ENCODE results near the gene S100A10.

DNA sequence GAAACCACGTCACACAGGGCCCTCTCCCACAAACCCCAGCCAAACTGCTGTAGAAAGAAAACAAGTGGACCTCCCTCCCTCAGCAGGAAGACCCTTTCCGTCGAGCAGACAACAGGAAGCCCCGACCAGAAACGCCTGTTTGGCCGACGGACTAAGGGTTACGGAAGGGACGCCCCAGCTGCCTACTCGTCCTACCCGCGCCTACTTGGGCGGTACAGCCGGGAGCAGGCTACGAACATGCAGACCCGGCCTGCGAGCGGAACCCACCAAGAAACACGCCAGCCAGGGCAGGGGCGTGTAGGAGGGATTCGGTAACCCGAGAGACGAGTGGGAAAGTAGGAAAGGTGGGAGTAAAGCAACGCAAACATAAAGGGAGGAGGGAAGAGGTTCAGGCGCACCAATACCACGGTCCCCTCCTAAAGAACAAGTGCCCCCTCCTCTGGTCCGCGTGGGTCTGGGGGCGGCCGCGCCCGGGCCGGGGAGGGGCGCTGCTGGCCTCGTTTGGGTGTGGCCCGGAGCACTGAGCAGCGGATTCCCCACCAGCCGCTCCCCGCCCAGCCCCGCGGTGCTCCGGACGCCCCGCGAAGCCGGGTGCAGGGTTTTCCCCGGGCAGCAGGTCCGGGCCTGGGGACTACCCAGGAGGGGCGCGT lies 450 bp downstream of the S100A10 start:
- TF ChIP-seq, protein P1, sequence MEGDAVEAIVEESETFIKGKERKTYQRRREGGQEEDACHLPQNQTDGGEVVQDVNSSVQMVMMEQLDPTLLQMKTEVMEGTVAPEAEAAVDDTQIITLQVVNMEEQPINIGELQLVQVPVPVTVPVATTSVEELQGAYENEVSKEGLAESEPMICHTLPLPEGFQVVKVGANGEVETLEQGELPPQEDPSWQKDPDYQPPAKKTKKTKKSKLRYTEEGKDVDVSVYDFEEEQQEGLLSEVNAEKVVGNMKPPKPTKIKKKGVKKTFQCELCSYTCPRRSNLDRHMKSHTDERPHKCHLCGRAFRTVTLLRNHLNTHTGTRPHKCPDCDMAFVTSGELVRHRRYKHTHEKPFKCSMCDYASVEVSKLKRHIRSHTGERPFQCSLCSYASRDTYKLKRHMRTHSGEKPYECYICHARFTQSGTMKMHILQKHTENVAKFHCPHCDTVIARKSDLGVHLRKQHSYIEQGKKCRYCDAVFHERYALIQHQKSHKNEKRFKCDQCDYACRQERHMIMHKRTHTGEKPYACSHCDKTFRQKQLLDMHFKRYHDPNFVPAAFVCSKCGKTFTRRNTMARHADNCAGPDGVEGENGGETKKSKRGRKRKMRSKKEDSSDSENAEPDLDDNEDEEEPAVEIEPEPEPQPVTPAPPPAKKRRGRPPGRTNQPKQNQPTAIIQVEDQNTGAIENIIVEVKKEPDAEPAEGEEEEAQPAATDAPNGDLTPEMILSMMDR (IDR thresholded peaks at IDR 0.05): no peak
- TF ChIP-seq POLR2A (IDR thresholded peaks at IDR 0.05): no peak

Data from body of pancreas (tissue), 4 donors.